K562 (cell line): ENCODE data around the gene SLC35G1.

Source experiments
- FOXJ3 ChIP-seq: sonication (generic); formaldehyde crosslinking; IDR thresholded peaks from 2 replicates; pipeline ENCODE4 v1.4.0; 2020; ENCODE audit warnings: mild to moderate bottlenecking, missing genetic modification reagents
- NFXL1 ChIP-seq: fragments of 450-650 bp; formaldehyde crosslinking; IDR thresholded peaks from 2 replicates; pipeline ENCODE4 v1.4.0; 2021; ENCODE audit warnings: mild to moderate bottlenecking
- ZNF324 ChIP-seq: fragments of 250-450 bp; sonication (Bioruptor Pico); IDR thresholded peaks from 2 replicates; pipeline ENCODE4 v1.4.0; 2020; ENCODE audit warnings: mild to moderate bottlenecking
- ZNF586 ChIP-seq: fragments of 450-650 bp; formaldehyde crosslinking; conservative IDR thresholded peaks from 2 replicates; pipeline ENCODE4 v1.4.0; 2020; ENCODE audit warnings: mild to moderate bottlenecking, moderate library complexity

GRCh38 chr10:93876381-93876780 lies 17.4 kb upstream of the SLC35G1 start:
- no peak for TF ChIP-seq NFXL1 (CRISPR knock-in tag)
- no peak for TF ChIP-seq ZNF586
- TF ChIP-seq FOXJ3 (CRISPR knock-in tag) = no peak
- TF ChIP-seq ZNF324 (CRISPR knock-in tag) = no peak
